ENCODE results near the gene ATP5MC2.

ATP5MC2 gene

GRCh38 chr12:53706080-53706479 is 30.2 kb upstream of the ATP5MC2 start:
- Histone ChIP-seq H3K4me1 (ENCODE audit: insufficient read depth, low read length) (no peaks in the 10 kb centered on the region), H3K4me3 (ENCODE audit: low read depth in 1 of 2, low read length in 2 of 2) (no peak overlapping the region), H3K9me3 (ENCODE audit: low read length) (no peaks in the 10 kb centered on the region), H3K27ac (ENCODE audit: low read depth, low read length) (no peak overlapping the region), H3K36me3 (ENCODE audit: insufficient read depth, low read length) (no peaks in the 10 kb centered on the region), H3K9ac (ENCODE audit: low read length) (no peak overlapping the region), H3K27me3 (ENCODE audit: control insufficient read depth in 1 of 2, insufficient read depth in 2 of 2, low read length in 2 of 2) (peaks cover 22 to 31% of the 10 kb centered on the region in 2 donors)

GRCh38 chr12:53703756-53704155 is 27.9 kb upstream of the ATP5MC2 start:
- Histone ChIP-seq H3K4me3 (ENCODE audit: low read depth in 1 of 2, low read length in 2 of 2) (no peak overlapping the region), H3K9me3 (ENCODE audit: low read length) (no peaks in the 10 kb centered on the region), H3K36me3 (ENCODE audit: insufficient read depth, low read length) (no peaks in the 10 kb centered on the region), H3K9ac (ENCODE audit: low read length) (no peak overlapping the region), H3K27ac (ENCODE audit: low read depth, low read length) (no peak overlapping the region), H3K27me3 (ENCODE audit: control insufficient read depth in 1 of 2, insufficient read depth in 2 of 2, low read length in 2 of 2) (peaks cover 33 to 38% of the 10 kb centered on the region in 2 donors), H3K4me1 (ENCODE audit: insufficient read depth, low read length) (no peaks in the 10 kb centered on the region)

GRCh38 chr12:53701518-53702264 is 25.8 kb upstream of the ATP5MC2 start:
- H3K4me3 ChIP-seq (ENCODE audit: low read depth in 1 of 2, low read length in 2 of 2) = no peak overlapping the region
- H3K36me3 ChIP-seq (ENCODE audit: insufficient read depth, low read length) = no peaks in the 10 kb centered on the region
- H3K27me3 ChIP-seq (ENCODE audit: control insufficient read depth in 1 of 2, insufficient read depth in 2 of 2, low read length in 2 of 2) = peaks cover 44 to 51% of the 10 kb centered on the region in 2 donors
- H3K4me1 ChIP-seq (ENCODE audit: insufficient read depth, low read length) = no peaks in the 10 kb centered on the region
- H3K9ac ChIP-seq (ENCODE audit: low read length) = no peak overlapping the region
- H3K9me3 ChIP-seq (ENCODE audit: low read length) = no peaks in the 10 kb centered on the region
- H3K27ac ChIP-seq (ENCODE audit: low read depth, low read length) = no peak overlapping the region

GRCh38 chr12:53700567-53700966 is 24.7 kb upstream of the ATP5MC2 start:
- no peaks in the 10 kb centered on the region for H3K9me3 ChIP-seq (ENCODE audit: low read length)
- no peak overlapping the region for H3K9ac ChIP-seq (ENCODE audit: low read length)
- no peak overlapping the region for H3K4me3 ChIP-seq (ENCODE audit: low read depth in 1 of 2, low read length in 2 of 2)
- peaks cover 4% of the 10 kb centered on the region for H3K4me1 ChIP-seq (ENCODE audit: insufficient read depth, low read length)
- no peaks in the 10 kb centered on the region for H3K36me3 ChIP-seq (ENCODE audit: insufficient read depth, low read length)
- H3K27ac ChIP-seq (ENCODE audit: low read depth, low read length) = no peak overlapping the region
- peaks cover 49 to 54% of the 10 kb centered on the region in 2 donors for H3K27me3 ChIP-seq (ENCODE audit: control insufficient read depth in 1 of 2, insufficient read depth in 2 of 2, low read length in 2 of 2)

GRCh38 chr12:53699678-53700025 is 23.8 kb upstream of the ATP5MC2 start:
- H3K4me1 ChIP-seq (ENCODE audit: insufficient read depth, low read length) = peaks cover 7% of the 10 kb centered on the region
- H3K9ac ChIP-seq (ENCODE audit: low read length) = no peak overlapping the region
- no peaks in the 10 kb centered on the region for H3K9me3 ChIP-seq (ENCODE audit: low read length)
- peaks cover 54 to 63% of the 10 kb centered on the region in 2 donors for H3K27me3 ChIP-seq (ENCODE audit: control insufficient read depth in 1 of 2, insufficient read depth in 2 of 2, low read length in 2 of 2)
- H3K4me3 ChIP-seq (ENCODE audit: low read depth in 1 of 2, low read length in 2 of 2) = no peak overlapping the region
- H3K36me3 ChIP-seq (ENCODE audit: insufficient read depth, low read length) = no peaks in the 10 kb centered on the region
- H3K27ac ChIP-seq (ENCODE audit: low read depth, low read length) = no peak overlapping the region

GRCh38 chr12:53698948-53699677 is 23.2 kb upstream of the ATP5MC2 start:
- no peak overlapping the region for H3K4me3 ChIP-seq (ENCODE audit: low read depth in 1 of 2, low read length in 2 of 2)
- no peak overlapping the region for H3K27ac ChIP-seq (ENCODE audit: low read depth, low read length)
- no peak overlapping the region for H3K9ac ChIP-seq (ENCODE audit: low read length)
- no peaks in the 10 kb centered on the region for H3K36me3 ChIP-seq (ENCODE audit: insufficient read depth, low read length)
- peaks cover 56 to 67% of the 10 kb centered on the region in 2 donors for H3K27me3 ChIP-seq (ENCODE audit: control insufficient read depth in 1 of 2, insufficient read depth in 2 of 2, low read length in 2 of 2)
- peaks cover 7% of the 10 kb centered on the region for H3K4me1 ChIP-seq (ENCODE audit: insufficient read depth, low read length)
- no peaks in the 10 kb centered on the region for H3K9me3 ChIP-seq (ENCODE audit: low read length)

GRCh38 chr12:53696655-53697331 is 20.9 kb upstream of the ATP5MC2 start:
- peaks cover 7% of the 10 kb centered on the region for H3K4me1 ChIP-seq (ENCODE audit: insufficient read depth, low read length)
- no peak overlapping the region for H3K4me3 ChIP-seq (ENCODE audit: low read depth in 1 of 2, low read length in 2 of 2)
- H3K27me3 ChIP-seq (ENCODE audit: control insufficient read depth in 1 of 2, insufficient read depth in 2 of 2, low read length in 2 of 2) = peaks cover 41 to 57% of the 10 kb centered on the region in 2 donors
- no peaks in the 10 kb centered on the region for H3K36me3 ChIP-seq (ENCODE audit: insufficient read depth, low read length)
- no peaks in the 10 kb centered on the region for H3K9me3 ChIP-seq (ENCODE audit: low read length)
- no peak overlapping the region for H3K9ac ChIP-seq (ENCODE audit: low read length)
- no peak overlapping the region for H3K27ac ChIP-seq (ENCODE audit: low read depth, low read length)

GRCh38 chr12:53696285-53696654 is 20.4 kb upstream of the ATP5MC2 start:
- H3K4me1 ChIP-seq (ENCODE audit: insufficient read depth, low read length) = peaks cover 7% of the 10 kb centered on the region
- H3K27ac ChIP-seq (ENCODE audit: low read depth, low read length) = no peak overlapping the region
- no peaks in the 10 kb centered on the region for H3K9me3 ChIP-seq (ENCODE audit: low read length)
- H3K36me3 ChIP-seq (ENCODE audit: insufficient read depth, low read length) = no peaks in the 10 kb centered on the region
- H3K4me3 ChIP-seq (ENCODE audit: low read depth in 1 of 2, low read length in 2 of 2) = no peak overlapping the region
- H3K27me3 ChIP-seq (ENCODE audit: control insufficient read depth in 1 of 2, insufficient read depth in 2 of 2, low read length in 2 of 2) = peaks cover 41 to 57% of the 10 kb centered on the region in 2 donors
- no peak overlapping the region for H3K9ac ChIP-seq (ENCODE audit: low read length)

GRCh38 chr12:53695152-53696145 is 19.6 kb upstream of the ATP5MC2 start:
- no peak overlapping the region for H3K9ac ChIP-seq (ENCODE audit: low read length)
- H3K4me1 ChIP-seq (ENCODE audit: insufficient read depth, low read length) = peaks cover 7% of the 10 kb centered on the region
- H3K27ac ChIP-seq (ENCODE audit: low read depth, low read length) = no peak overlapping the region
- peaks cover 41 to 57% of the 10 kb centered on the region in 2 donors for H3K27me3 ChIP-seq (ENCODE audit: control insufficient read depth in 1 of 2, insufficient read depth in 2 of 2, low read length in 2 of 2)
- no peaks in the 10 kb centered on the region for H3K9me3 ChIP-seq (ENCODE audit: low read length)
- no peaks in the 10 kb centered on the region for H3K36me3 ChIP-seq (ENCODE audit: insufficient read depth, low read length)
- H3K4me3 ChIP-seq (ENCODE audit: low read depth in 1 of 2, low read length in 2 of 2) = no peak overlapping the region

GRCh38 chr12:53694756-53695151 is 18.9 kb upstream of the ATP5MC2 start:
- Histone ChIP-seq H3K9me3 (ENCODE audit: low read length) (no peaks in the 10 kb centered on the region), H3K4me3 (ENCODE audit: low read depth in 1 of 2, low read length in 2 of 2) (no peak overlapping the region), H3K36me3 (ENCODE audit: insufficient read depth, low read length) (no peaks in the 10 kb centered on the region), H3K27me3 (ENCODE audit: control insufficient read depth in 1 of 2, insufficient read depth in 2 of 2, low read length in 2 of 2) (peaks cover 38 to 54% of the 10 kb centered on the region in 2 donors), H3K27ac (ENCODE audit: low read depth, low read length) (no peak overlapping the region), H3K9ac (ENCODE audit: low read length) (no peak overlapping the region), H3K4me1 (ENCODE audit: insufficient read depth, low read length) (peaks cover 7% of the 10 kb centered on the region)

GRCh38 chr12:53688134-53688533 is 12.3 kb upstream of the ATP5MC2 start:
- H3K9me3 ChIP-seq (ENCODE audit: low read length) = no peaks in the 10 kb centered on the region
- no peaks in the 10 kb centered on the region for H3K4me1 ChIP-seq (ENCODE audit: insufficient read depth, low read length)
- H3K27me3 ChIP-seq (ENCODE audit: control insufficient read depth in 1 of 2, insufficient read depth in 2 of 2, low read length in 2 of 2) = peaks cover 0 to 6% of the 10 kb centered on the region in 2 donors
- no peaks in the 10 kb centered on the region for H3K36me3 ChIP-seq (ENCODE audit: insufficient read depth, low read length)
- H3K4me3 ChIP-seq (ENCODE audit: low read depth in 1 of 2, low read length in 2 of 2) = no peak overlapping the region
- H3K9ac ChIP-seq (ENCODE audit: low read length) = no peak overlapping the region
- no peak overlapping the region for H3K27ac ChIP-seq (ENCODE audit: low read depth, low read length)

Data from muscle layer of colon (tissue), 2 donors.